H1 (cell line): ENCODE data around the gene RGS17. TPM values are rescaled to one million over a fixed set of nuclear protein-coding genes. Genes with fewer than 3 reads are reported as not detected.

Experiments
- CTCF ChIA-PET: fragments of 300-600 bp; sonication (Branson Sonifier 250); formaldehyde crosslinking; loops from one replicate; lab custom pipeline; 2021; ENCODE audit not compliant: partially characterized antibody; lab: Charles Lee
- POLR2A ChIA-PET: fragments of 300-600 bp; sonication (Branson Sonifier 250); formaldehyde crosslinking; loops from one replicate; lab custom pipeline; 2021; ENCODE audit warnings: inconsistent platforms; ENCODE audit not compliant: partially characterized antibody; lab: Charles Lee
- DNase-seq, 2 experiments: peaks; one replicate each; pipeline versions ENCODE4 v3.0.0 to v3.0.0-alpha.2; 2010 to 2022; ENCODE audit warnings: low spot score in 2 of 2, low read depth in 1 of 2, mixed read lengths in 1 of 2
- FAIRE-seq: peaks from 2 replicates; lab custom pipeline; 2011; peaks lifted over from hg19 to GRCh38; lab: Jason Lieb, UNC
- H2AFZ ChIP-seq: 2 replicates; pipeline ENCODE4 v1.8.1; 2012; ENCODE audit warnings: low read length, inconsistent platforms
- H2AK5ac ChIP-seq: 2 replicates; pipeline ENCODE4 v1.6.1; 2013; ENCODE audit warnings: low read depth, low read length
- H2BK120ac ChIP-seq: replicated peaks from 2 replicates; pipeline ENCODE3; 2013; ENCODE audit warnings: low read depth, low read length, inconsistent platforms
- H2BK12ac ChIP-seq: 2 replicates; pipeline ENCODE4 v1.6.1; 2013; ENCODE audit warnings: low read depth, low read length
- H2BK15ac ChIP-seq: 2 replicates; pipeline ENCODE4 v1.6.1; 2013; ENCODE audit warnings: low read length
- H2BK20ac ChIP-seq: 2 replicates; pipeline ENCODE4 v1.6.1; 2013; ENCODE audit warnings: low read length
- H2BK5ac ChIP-seq: 2 replicates; pipeline ENCODE4 v1.6.1; 2013; ENCODE audit warnings: low read depth, low read length
- H3K14ac ChIP-seq: 2 replicates; pipeline ENCODE4 v1.6.1; 2013; ENCODE audit warnings: inconsistent platforms; ENCODE audit not compliant: insufficient read length
- H3K18ac ChIP-seq: 2 replicates; pipeline ENCODE4 v1.6.1; 2013; ENCODE audit warnings: low read length; ENCODE audit errors: extremely low read depth
- H3K23ac ChIP-seq: 2 replicates; pipeline ENCODE4 v1.6.1; 2013; ENCODE audit warnings: inconsistent platforms; ENCODE audit not compliant: insufficient read length
- H3K23me2 ChIP-seq: 2 replicates; pipeline ENCODE4 v1.6.1; 2013; ENCODE audit warnings: low read depth, low read length
- H3K27ac ChIP-seq: 2 replicates; pipeline ENCODE4 v1.6.1; 2011; ENCODE audit warnings: low read depth, low read length, inconsistent platforms
- H3K27me3 ChIP-seq, 4 experiments: replicated peaks in 1 of 4; 1 replicate in 1 of 4; 2 replicates in 3 of 4; pipeline versions ENCODE4 v1.6.1 to v1.8.1; 2011 to 2013; ENCODE audit warnings: low read length in 3 of 4, mild to moderate bottlenecking in 3 of 4, inconsistent platforms in 2 of 4, mixed read lengths in 2 of 4, moderate library complexity in 1 of 4; ENCODE audit not compliant: control insufficient read depth in 3 of 4, insufficient read depth in 3 of 4; ENCODE audit errors: extremely low read depth in 1 of 4
- H3K36me3 ChIP-seq, 4 experiments: 2 replicates each; pipeline versions ENCODE4 v1.6.1 to v1.8.1; 2011 to 2013; ENCODE audit warnings: mild to moderate bottlenecking in 4 of 4, low read length in 3 of 4, moderate library complexity in 2 of 4, control low read depth in 1 of 4, inconsistent platforms in 1 of 4; ENCODE audit not compliant: insufficient read depth in 4 of 4, control insufficient read depth in 2 of 4
- H3K4ac ChIP-seq: replicated peaks from 2 replicates; pipeline ENCODE3; 2013; ENCODE audit warnings: low read length, low read depth, mixed read lengths, inconsistent platforms; ENCODE audit not compliant: insufficient read length
- H3K4me1 ChIP-seq, 4 experiments: replicated peaks in 1 of 4; 1 replicate in 1 of 4; 2 replicates in 3 of 4; pipeline versions ENCODE4 v1.6.1 to v1.8.1; 2011 to 2013; ENCODE audit warnings: low read length in 3 of 4, inconsistent platforms in 2 of 4, mixed read lengths in 1 of 4; ENCODE audit not compliant: insufficient read depth in 4 of 4, control insufficient read depth in 3 of 4
- H3K4me2 ChIP-seq, 2 experiments: 2 replicates each; pipeline versions ENCODE4 v1.6.1 to v1.8.1; 2011 to 2013; ENCODE audit warnings: low read depth in 2 of 2, low read length in 2 of 2, control low read depth in 1 of 2, inconsistent platforms in 1 of 2, mild to moderate bottlenecking in 1 of 2; ENCODE audit not compliant: insufficient read depth in 1 of 2
- H3K4me3 ChIP-seq, 4 experiments: fragments of 200-600, 300-600 bp in 1 of 4; sonication (generic), shearing (Covaris generic), sonication (Bioruptor Twin) in 1 of 4; 2 replicates each; pipeline versions ENCODE4 v1.5.1 to v1.8.1; 2011 to 2016; ENCODE audit warnings: low read length in 4 of 4, low read depth in 3 of 4, control low read depth in 2 of 4, inconsistent platforms in 2 of 4, mild to moderate bottlenecking in 2 of 4, mixed read lengths in 1 of 4, moderate library complexity in 1 of 4; ENCODE audit not compliant: insufficient read depth in 2 of 4; ENCODE audit errors: extremely low read depth in 1 of 4
- H3K56ac ChIP-seq: replicated peaks from 2 replicates; pipeline ENCODE3; 2013; ENCODE audit warnings: low read depth, mild to moderate bottlenecking, mixed read lengths, low read length, inconsistent platforms; ENCODE audit not compliant: insufficient read length
- H3K79me1 ChIP-seq: 2 replicates; pipeline ENCODE4 v1.6.1; 2013; ENCODE audit warnings: low read depth, low read length, control low read depth
- H3K79me2 ChIP-seq, 2 experiments: 2 replicates each; pipeline versions ENCODE4 v1.6.1 to v1.8.1; 2012 to 2013; ENCODE audit warnings: low read length in 2 of 2, mild to moderate bottlenecking in 2 of 2, inconsistent platforms in 1 of 2; ENCODE audit not compliant: insufficient read depth in 2 of 2, control insufficient read depth in 1 of 2
- H3K9ac ChIP-seq, 4 experiments: replicated peaks in 1 of 4; 1 replicate in 1 of 4; 2 replicates in 3 of 4; pipeline versions ENCODE4 v1.6.1 to v1.8.1; 2011 to 2013; ENCODE audit warnings: low read depth in 3 of 4, low read length in 3 of 4, control low read depth in 2 of 4, mild to moderate bottlenecking in 2 of 4, moderate library complexity in 2 of 4, inconsistent platforms in 1 of 4; ENCODE audit errors: extremely low read depth in 1 of 4
- H3K9me3 ChIP-seq, 2 experiments: 2 replicates each; pipeline versions ENCODE4 v1.6.1 to v1.8.1; 2012 to 2013; ENCODE audit warnings: mild to moderate bottlenecking in 2 of 2, moderate library complexity in 2 of 2, control low read depth in 1 of 2, inconsistent platforms in 1 of 2, low read depth in 1 of 2, low read length in 1 of 2, mixed read lengths in 1 of 2; ENCODE audit not compliant: insufficient read depth in 2 of 2
- H4K20me1 ChIP-seq, 2 experiments: replicated peaks in 1 of 2; 2 replicates each; pipeline versions ENCODE3 to v1.8.1; 2011 to 2013; ENCODE audit warnings: inconsistent platforms in 2 of 2, low read length in 2 of 2, mild to moderate bottlenecking in 1 of 2; ENCODE audit not compliant: insufficient read depth in 2 of 2, control insufficient read depth in 1 of 2
- H4K5ac ChIP-seq: 2 replicates; pipeline ENCODE4 v1.6.1; 2013; ENCODE audit warnings: low read length, low read depth, mixed read lengths, inconsistent platforms; ENCODE audit not compliant: insufficient read length
- H4K8ac ChIP-seq: 2 replicates; pipeline ENCODE4 v1.8.0; 2013; ENCODE audit warnings: mild to moderate bottlenecking, moderate library complexity, low read length, inconsistent platforms; ENCODE audit not compliant: insufficient read depth; ENCODE audit errors: extremely low read depth
- H4K91ac ChIP-seq: replicated peaks from 2 replicates; pipeline ENCODE3; 2013; ENCODE audit warnings: low read length, mixed read lengths, inconsistent platforms; ENCODE audit not compliant: insufficient read length
- CBX8 ChIP-seq: fragments of 300-800, 300-1000 bp; sonication (generic); IDR thresholded peaks from 2 replicates; pipeline ENCODE4 v1.7.1; 2016; ENCODE audit warnings: low read depth, low read length, borderline replicate concordance
- CEBPB ChIP-seq: IDR thresholded peaks from 2 replicates; pipeline ENCODE4 v1.6.1; 2012; ENCODE audit warnings: low read depth, low read length
- EZH2 ChIP-seq: fragments of 200-600 bp; sonication (generic); IDR thresholded peaks from 2 replicates; pipeline ENCODE4 v1.7.1; 2012; ENCODE audit warnings: low read depth, mild to moderate bottlenecking, moderate library complexity, low read length, inconsistent platforms; ENCODE audit not compliant: severe bottlenecking
- HDAC6 ChIP-seq: IDR thresholded peaks from one replicate; pipeline ENCODE4 v1.7.1; 2012; ENCODE audit warnings: low read depth, mild to moderate bottlenecking, inconsistent platforms, low read length, moderate library complexity
- KDM1A ChIP-seq: fragments of 200-600, 300-600 bp; sonication (generic); IDR thresholded peaks from 2 replicates; pipeline ENCODE4 v1.7.1; 2016; ENCODE audit warnings: mild to moderate bottlenecking, low read length, borderline replicate concordance
- SIX5 ChIP-seq: IDR thresholded peaks from 2 replicates; pipeline ENCODE4 v1.6.1; 2011; ENCODE audit warnings: mild to moderate bottlenecking, low read depth, low read length
- SUZ12 ChIP-seq: fragments of 200-600 bp; sonication (generic); IDR thresholded peaks from 2 replicates; pipeline ENCODE4 v1.6.1; 2012; ENCODE audit warnings: mild to moderate bottlenecking, inconsistent platforms, low read length, moderate library complexity, mixed read lengths
- TAF1 ChIP-seq: IDR thresholded peaks from 2 replicates; pipeline ENCODE4 v1.6.1; 2011; ENCODE audit warnings: mild to moderate bottlenecking, low read depth, low read length
- YY1 ChIP-seq: IDR thresholded peaks from 2 replicates; pipeline ENCODE4 v1.6.1; 2011; ENCODE audit warnings: low read depth, mild to moderate bottlenecking, low read length
- ZNF274 ChIP-seq: IDR thresholded peaks from 2 replicates; pipeline ENCODE4 v1.7.0; 2012; ENCODE audit warnings: low read length, borderline replicate concordance; ENCODE audit errors: extremely low read depth
- WGBS, 2 experiments: shearing (Covaris generic) in 1 of 2; methylation state at CpG; one replicate each; pipeline versions ENCODE4 v1.1.6 to v1.1.7; 2013 to 2015; ENCODE audit warnings: low lambda C conversion rate in 2 of 2, mixed read lengths in 2 of 2, inconsistent platforms in 1 of 2, low coverage in 1 of 2, missing lambda C conversion rate in 1 of 2; ENCODE audit not compliant: insufficient replicate concordance in 2 of 2, insufficient coverage in 1 of 2, insufficient read length in 1 of 2; ENCODE audit errors: extremely low coverage in 1 of 2, missing lambda C conversion rate in 1 of 2; 5-methylcytosine and 5-hydroxymethylcytosine counted together
- polyA plus RNA-seq, 7 experiments: library from polyadenylated mRNA; depleted of rRNA in 3 of 7; stranded (reverse) in 5 of 7; unstranded in 2 of 7; fragments of >200 nt in 5 of 7; fragments of 200-250 nt in 2 of 7; gene quantifications; 1 replicate in 5 of 7; 2 replicates in 1 of 7; 4 replicates in 1 of 7; pipeline versions ENCODE4 v1.2.1 to v1.2.3, GENCODE V29; 2011 to 2013; ENCODE audit warnings: missing spikeins in 2 of 7, mixed read lengths in 2 of 7
- total RNA-seq: library from RNA; stranded (reverse); fragmentation: NEBNext Ultra II Directional; extraction: Animal tissue kit (Norgen Biotek cat#: 25700); gene quantifications from 2 replicates; pipeline ENCODE4 v1.2.1, GENCODE V29; 2021
- TF ChIP-seq, protein P1 (sequence below): IDR thresholded peaks from 2 replicates; pipeline ENCODE4 v1.6.1; 2011; ENCODE audit warnings: low read depth, mild to moderate bottlenecking, low read length; ENCODE audit not compliant: insufficient read depth

RGS17 gene
- total and polyA plus RNA-seq, 2 of the 8 experiments (the other 6 are each of a cell fraction or from before 2014, with no cell fraction given) = 2.0 to 12.2 TPM

DNA sequence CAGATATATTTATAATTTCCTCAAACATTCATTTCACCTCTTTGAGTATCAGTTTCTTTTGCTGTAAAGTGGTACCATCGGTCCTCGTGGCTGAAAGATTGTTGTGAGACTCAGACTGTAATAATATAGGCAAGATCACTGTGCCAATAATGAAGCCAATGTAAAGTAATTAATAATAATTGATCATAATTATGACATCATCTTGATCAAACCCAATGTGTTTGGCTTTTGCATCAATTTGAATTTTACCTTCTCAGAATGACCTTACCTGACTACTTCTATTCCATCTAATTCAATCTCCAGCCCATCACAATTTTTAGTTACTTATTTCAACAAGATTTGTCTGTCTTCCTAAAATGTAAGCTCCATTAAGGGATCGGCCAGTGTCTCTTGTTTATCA, 112.7 kb downstream of the RGS17 start:
- Histone ChIP-seq H2AFZ (no peak overlapping the region), H3K23me2 (no peaks in the 10 kb centered on the region; the same call in 1 of the 2 replicates), H3K4me1 (no peaks in the 10 kb centered on the region), H3K79me2 (no peaks in the 10 kb centered on the region), H3K9me3 (no peaks in the 10 kb centered on the region), H2AK5ac (no peak overlapping the region), H3K4me3 (no peak overlapping the region), H4K5ac (no peak overlapping the region), H3K4ac (no peak overlapping the region), H2BK20ac (no peak overlapping the region), H3K27me3 (no peaks in the 10 kb centered on the region), H2BK5ac (no peak overlapping the region), H3K9ac (no peak overlapping the region)
- 98% methylated on average over 3 of the region's 3 CpGs; no CpG with 5 or more reads in 1 of the 2 experiments for WGBS, 2 experiments
- TF ChIP-seq TAF1 (no peak), CEBPB (no peak), SUZ12 (no peak), CBX8 (no peak), KDM1A (no peak), EZH2 (no peak), YY1 (no peak), ZNF274 (no peak), SIX5 (no peak), HDAC6 (no peak)
- TF ChIP-seq, protein P1, sequence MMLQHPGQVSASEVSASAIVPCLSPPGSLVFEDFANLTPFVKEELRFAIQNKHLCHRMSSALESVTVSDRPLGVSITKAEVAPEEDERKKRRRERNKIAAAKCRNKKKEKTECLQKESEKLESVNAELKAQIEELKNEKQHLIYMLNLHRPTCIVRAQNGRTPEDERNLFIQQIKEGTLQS = no peak
- TF ChIP-seq, all 59 proteins: peak for 0
- CTCF ChIA-PET = no interaction called here
- H3K79me1 ChIP-seq = no peaks in the 10 kb centered on the region
- no peak overlapping the region for H3K27ac ChIP-seq
- POLR2A ChIA-PET = no interaction called here
- DNase-seq (no peak), FAIRE-seq (no peak)
- H3K56ac ChIP-seq = no peak overlapping the region
- no peak overlapping the region for H3K14ac ChIP-seq
- H3K18ac ChIP-seq = no peak overlapping the region
- H3K4me2 ChIP-seq = no peak overlapping the region
- H2BK12ac ChIP-seq = no peak overlapping the region
- H2BK120ac ChIP-seq = no peak overlapping the region
- no peak overlapping the region for H4K91ac ChIP-seq
- H3K36me3 ChIP-seq = no peaks in the 10 kb centered on the region
- no peaks in the 10 kb centered on the region for H4K20me1 ChIP-seq
- no peak overlapping the region for H3K23ac ChIP-seq
- H4K8ac ChIP-seq = no peak overlapping the region
- H2BK15ac ChIP-seq = no peak overlapping the region
